Glutamatergic neuron (in vitro differentiated cells): ENCODE data around the gene ALOX5AP. TPM values are rescaled to one million over a fixed set of nuclear protein-coding genes. Genes with fewer than 3 reads are reported as not detected.

Source experiments
- DNase-seq: peaks from one replicate; pipeline ENCODE4 v3.0.0; 2022
- H3K27ac Mint-ChIP-seq: one replicate; pipeline ENCODE4 v1.8.0; 2020; ENCODE audit warnings: mild to moderate bottlenecking, mixed read lengths, inconsistent platforms; ENCODE audit not compliant: unreplicated experiment
- H3K27me3 Mint-ChIP-seq: one replicate; pipeline ENCODE4 v1.8.0; 2020; ENCODE audit warnings: mild to moderate bottlenecking, moderate library complexity, mixed read lengths, inconsistent platforms; ENCODE audit not compliant: unreplicated experiment
- H3K36me3 Mint-ChIP-seq: one replicate; pipeline ENCODE4 v1.8.0; 2020; ENCODE audit warnings: mild to moderate bottlenecking, mixed read lengths, inconsistent platforms; ENCODE audit not compliant: unreplicated experiment
- H3K4me1 Mint-ChIP-seq: one replicate; pipeline ENCODE4 v1.8.0; 2020; ENCODE audit warnings: mild to moderate bottlenecking, low read depth, mixed read lengths, inconsistent platforms; ENCODE audit not compliant: unreplicated experiment
- H3K4me3 Mint-ChIP-seq: one replicate; pipeline ENCODE4 v1.8.0; 2020; ENCODE audit warnings: mild to moderate bottlenecking, mixed read lengths, inconsistent platforms; ENCODE audit not compliant: unreplicated experiment
- H3K9me3 Mint-ChIP-seq: one replicate; pipeline ENCODE4 v1.8.0; 2020; ENCODE audit warnings: mild to moderate bottlenecking, moderate library complexity, mixed read lengths, inconsistent platforms; ENCODE audit not compliant: unreplicated experiment
- CTCF ChIP-seq: fragments of 200-600 bp; sonication (generic); IDR thresholded peaks from one replicate; pipeline ENCODE4 v1.5.0; 2021; ENCODE audit not compliant: partially characterized antibody, unreplicated experiment
- total RNA-seq: library from RNA; stranded (reverse); fragmentation: NEBNext Ultra II Directional; extraction: Animal tissue kit (Norgen Biotek cat#: 25700); gene quantifications from one replicate; pipeline ENCODE4 v1.2.1, GENCODE V29; 2021; ENCODE audit not compliant: unreplicated experiment

The ALOX5AP gene
- total RNA-seq, 1 donor from 2014 or later, result 0.81 TPM

GRCh38 chr13:30803749-30804148 lies 68.4 kb downstream of the ALOX5AP start:
- Mint-ChIP-seq H3K36me3 (no peaks in the 10 kb centered on the region), H3K27ac (peak overlapping the region; percentile 82), H3K27me3 (peaks cover 15% of the 10 kb centered on the region), H3K4me3 (peak overlapping the region; percentile 68), H3K4me1 (peaks cover 47% of the 10 kb centered on the region), H3K9me3 (peaks cover 13% of the 10 kb centered on the region)
- no peak for TF ChIP-seq CTCF
- no peak for DNase-seq

- DNase-seq, result peak; percentile 43
- peak; percentile 37 for TF ChIP-seq CTCF
- Mint-ChIP-seq H3K27ac (peak overlapping the region; percentile 82), H3K4me3 (peak overlapping the region; percentile 25), H3K4me1 (peaks cover 42% of the 10 kb centered on the region), H3K9me3 (peaks cover 14% of the 10 kb centered on the region), H3K27me3 (peaks cover 12% of the 10 kb centered on the region), H3K36me3 (no peaks in the 10 kb centered on the region)
Measured at GRCh38 chr13:30804474-30804873, 69.1 kb downstream of the ALOX5AP start.

- H3K36me3 Mint-ChIP-seq, result no peaks in the 10 kb centered on the region
- H3K9me3 Mint-ChIP-seq, result peaks cover 15% of the 10 kb centered on the region
- H3K27ac Mint-ChIP-seq, result peak overlapping the region; percentile 82
- H3K4me3 Mint-ChIP-seq, result no peak overlapping the region
- no peak for TF ChIP-seq CTCF
- peaks cover 40% of the 10 kb centered on the region for H3K4me1 Mint-ChIP-seq
- H3K27me3 Mint-ChIP-seq, result peaks cover 12% of the 10 kb centered on the region
- DNase-seq, result no peak
Measured at GRCh38 chr13:30805132-30805537, 69.8 kb downstream of the ALOX5AP start.

GRCh38 chr13:30805603-30806011 lies 70.3 kb downstream of the ALOX5AP start:
- Mint-ChIP-seq H3K27me3 (peaks cover 10% of the 10 kb centered on the region), H3K36me3 (no peaks in the 10 kb centered on the region), H3K27ac (peak overlapping the region; percentile 55), H3K9me3 (peaks cover 15% of the 10 kb centered on the region), H3K4me3 (no peak overlapping the region), H3K4me1 (peaks cover 44% of the 10 kb centered on the region)
- DNase-seq, result peak; percentile 44
- TF ChIP-seq CTCF, result no peak

- peaks cover 40% of the 10 kb centered on the region for H3K4me1 Mint-ChIP-seq
- H3K27me3 Mint-ChIP-seq, result peaks cover 10% of the 10 kb centered on the region
- no peaks in the 10 kb centered on the region for H3K36me3 Mint-ChIP-seq
- H3K4me3 Mint-ChIP-seq, result no peak overlapping the region
- H3K27ac Mint-ChIP-seq, result no peak overlapping the region
- no peak for DNase-seq
- peaks cover 15% of the 10 kb centered on the region for H3K9me3 Mint-ChIP-seq
- no peak for TF ChIP-seq CTCF
Measured at GRCh38 chr13:30806784-30807183, 71.4 kb downstream of the ALOX5AP start.
